Endodermal cell (in vitro differentiated cells): ENCODE results near the gene PKNOX1. TPM values are rescaled to one million over a fixed set of nuclear protein-coding genes. Genes with fewer than 3 reads are reported as not detected.
"Not testable (repeated sequence)": the region's sequence is repeated elsewhere in the genome, so short reads cannot be mapped to it uniquely, and the experiment has no call there.

ENCODE experiments used
- DNase-seq: peaks from one replicate; pipeline ENCODE4 v3.0.0-alpha.2; 2017
- H3K27ac ChIP-seq: 2 replicates; pipeline ENCODE4 v1.5.1; 2013; ENCODE audit warnings: mild to moderate bottlenecking, low read depth, low read length, moderate library complexity
- H3K27me3 ChIP-seq: 2 replicates; pipeline ENCODE4 v1.6.1; 2013; ENCODE audit warnings: mild to moderate bottlenecking, low read length, moderate library complexity; ENCODE audit not compliant: insufficient read depth, control insufficient read depth, poor library complexity, severe bottlenecking
- H3K36me3 ChIP-seq: 2 replicates; pipeline ENCODE4 v1.7.0; 2013; ENCODE audit warnings: mild to moderate bottlenecking, low read length, moderate library complexity; ENCODE audit not compliant: control insufficient read depth, insufficient read depth
- H3K4me1 ChIP-seq: one replicate; pipeline ENCODE4 v1.7.0; 2013; ENCODE audit warnings: low read length; ENCODE audit not compliant: control insufficient read depth, insufficient read depth
- H3K4me3 ChIP-seq: 2 replicates; pipeline ENCODE4 v1.5.1; 2013; ENCODE audit warnings: mild to moderate bottlenecking, low read length, moderate library complexity
- H3K9ac ChIP-seq: 2 replicates; pipeline ENCODE4 v1.6.1; 2013; ENCODE audit warnings: mild to moderate bottlenecking, low read length, moderate library complexity; ENCODE audit not compliant: poor library complexity, severe bottlenecking; ENCODE audit errors: extremely low read depth
- H3K9me3 ChIP-seq: 2 replicates; pipeline ENCODE4 v1.6.1; 2013; ENCODE audit warnings: mild to moderate bottlenecking, low read length, moderate library complexity; ENCODE audit not compliant: control insufficient read depth
- H3K27ac Mint-ChIP-seq: 2 replicates; pipeline ENCODE4 v1.8.0; 2020; ENCODE audit warnings: mixed read lengths
- H3K27me3 Mint-ChIP-seq: 2 replicates; pipeline ENCODE4 v1.8.0; 2021; ENCODE audit warnings: mild to moderate bottlenecking, mixed read lengths; ENCODE audit not compliant: insufficient read depth
- H3K36me3 Mint-ChIP-seq: 2 replicates; pipeline ENCODE4 v1.8.0; 2020; ENCODE audit warnings: low read depth, mixed read lengths
- H3K4me1 Mint-ChIP-seq: 2 replicates; pipeline ENCODE4 v1.8.0; 2020; ENCODE audit warnings: mixed read lengths
- H3K4me3 Mint-ChIP-seq: 2 replicates; pipeline ENCODE4 v1.8.0; 2020; ENCODE audit warnings: mild to moderate bottlenecking, moderate library complexity, mixed read lengths
- H3K9me3 Mint-ChIP-seq: 2 replicates; pipeline ENCODE4 v1.8.0; 2020; ENCODE audit warnings: mild to moderate bottlenecking, mixed read lengths
- CTCF ChIP-seq: fragments of 200-600 bp; sonication (generic); conservative IDR thresholded peaks from 2 replicates; pipeline ENCODE4 v1.5.0; 2021; ENCODE audit warnings: antibody characterized with exemption, mild to moderate bottlenecking
- WGBS, 2 experiments: methylation state at CpG; one replicate each; pipeline versions ENCODE4 v1.1.5 to v1.1.7; 2013; ENCODE audit warnings: missing lambda C conversion rate in 2 of 2, mixed read lengths in 1 of 2; ENCODE audit not compliant: insufficient coverage in 1 of 2, insufficient read length in 1 of 2; 5-methylcytosine and 5-hydroxymethylcytosine counted together
- total RNA-seq, 2 donors: library from RNA; stranded (reverse); fragmentation: NEBNext Ultra II Directional in 1 of 2; extraction: Animal tissue kit (Norgen Biotek cat#: 25700) in 1 of 2; gene quantifications; 2 replicates in 1 of 2; 3 replicates in 1 of 2; pipeline ENCODE4 v1.2.1, GENCODE V29; 2021

PKNOX1 gene
- total RNA-seq, 2 donors from 2014 or later: 25.9 to 29.9 TPM

- Histone ChIP-seq H3K27me3 (no peaks in the 10 kb centered on the region), H3K9ac (no peak overlapping the region), H3K4me3 (no peak overlapping the region), H3K36me3 (peaks cover 14% of the 10 kb centered on the region), H3K27ac (no peak overlapping the region), H3K4me1 (no peaks in the 10 kb centered on the region), H3K9me3 (peaks cover 45% of the 10 kb centered on the region)
- peaks cover 10% of the 10 kb centered on the region for H3K4me1 Mint-ChIP-seq
- no peak for TF ChIP-seq CTCF
- peaks cover 58% of the 10 kb centered on the region for H3K36me3 Mint-ChIP-seq
- no peak overlapping the region for H3K4me3 Mint-ChIP-seq
- no peak for DNase-seq
- H3K9me3 Mint-ChIP-seq: peaks cover 54% of the 10 kb centered on the region
- 96% methylated on average over 3 to 4 of the region's 4 CpGs for WGBS, 2 experiments
- H3K27ac Mint-ChIP-seq: no peak overlapping the region
- no peaks in the 10 kb centered on the region for H3K27me3 Mint-ChIP-seq
Observed at GRCh38 chr21:43001316-43001715, 27.0 kb downstream of the PKNOX1 start.

- Mint-ChIP-seq H3K36me3 (peaks cover 52% of the 10 kb centered on the region), H3K27me3 (no peaks in the 10 kb centered on the region), H3K4me1 (peaks cover 18% of the 10 kb centered on the region), H3K4me3 (no peak overlapping the region), H3K9me3 (peaks cover 25% of the 10 kb centered on the region), H3K27ac (no peak overlapping the region)
- H3K9ac ChIP-seq: no peak overlapping the region
- WGBS, 2 experiments: 77 to 83% methylated on average over 5 to 8 of the region's 8 CpGs
- peaks cover 15% of the 10 kb centered on the region for H3K9me3 ChIP-seq
- no peak overlapping the region for H3K4me3 ChIP-seq
- no peak for TF ChIP-seq CTCF
- H3K4me1 ChIP-seq: peaks cover 11% of the 10 kb centered on the region
- no peak for DNase-seq
- no peak overlapping the region for H3K27ac ChIP-seq
- peaks cover 20% of the 10 kb centered on the region for H3K36me3 ChIP-seq
- H3K27me3 ChIP-seq: no peaks in the 10 kb centered on the region
Observed at GRCh38 chr21:43004926-43005325, 30.6 kb downstream of the PKNOX1 start.

GRCh38 chr21:43005635-43006034 lies 31.3 kb downstream of the PKNOX1 start:
- DNase-seq: no peak
- peaks cover 18% of the 10 kb centered on the region for H3K9me3 Mint-ChIP-seq
- H3K4me3 Mint-ChIP-seq: no peak overlapping the region
- 95 to 100% methylated on average over 3 to 8 of the region's 9 CpGs for WGBS, 2 experiments
- Histone ChIP-seq H3K9ac (no peak overlapping the region), H3K4me1 (peaks cover 11% of the 10 kb centered on the region), H3K36me3 (peaks cover 23% of the 10 kb centered on the region), H3K9me3 (peaks cover 8% of the 10 kb centered on the region), H3K4me3 (no peak overlapping the region), H3K27me3 (no peaks in the 10 kb centered on the region), H3K27ac (no peak overlapping the region)
- TF ChIP-seq CTCF: no peak
- H3K27me3 Mint-ChIP-seq: no peaks in the 10 kb centered on the region
- peak overlapping the region; percentile 78 for H3K27ac Mint-ChIP-seq
- peaks cover 18% of the 10 kb centered on the region for H3K4me1 Mint-ChIP-seq
- H3K36me3 Mint-ChIP-seq: peaks cover 52% of the 10 kb centered on the region

GRCh38 chr21:43006051-43006873 lies 31.9 kb downstream of the PKNOX1 start:
- Histone ChIP-seq H3K4me1 (peaks cover 11% of the 10 kb centered on the region), H3K36me3 (peaks cover 25% of the 10 kb centered on the region), H3K9ac (peak overlapping the region; percentile 28)
- peaks cover 49% of the 10 kb centered on the region for H3K36me3 Mint-ChIP-seq
- not testable (repeated sequence) for H3K4me3 ChIP-seq, H3K27me3 ChIP-seq, DNase-seq, H3K27ac ChIP-seq, H3K9me3 ChIP-seq, H3K27me3 Mint-ChIP-seq, H3K4me3 Mint-ChIP-seq
- H3K27ac Mint-ChIP-seq: peak overlapping the region; percentile 20
- H3K9me3 Mint-ChIP-seq: peaks cover 12% of the 10 kb centered on the region
- 85 to 89% methylated on average over 11 to 14 of the region's 14 CpGs for WGBS, 2 experiments
- peaks cover 18% of the 10 kb centered on the region for H3K4me1 Mint-ChIP-seq
